SHP77 (cell line): ENCODE data around the gene CCHCR1.

ENCODE experiments used
- DNase-seq, 2 experiments: peaks; one replicate each; lab custom pipeline; 2025; lab: John Stamatoyannopoulos, UW

The CCHCR1 gene

GRCh38 chr6:31107052-31107451, 50.5 kb downstream of the CCHCR1 start:
- no peak for DNase-seq

GRCh38 chr6:31103136-31103535, 54.5 kb downstream of the CCHCR1 start:
- no peak for DNase-seq

GRCh38 chr6:31098449-31098938, 59.1 kb downstream of the CCHCR1 start:
- no peak for DNase-seq

- no peak for DNase-seq
These were observed 60.9 kb downstream of the CCHCR1 start for GRCh38 chr6:31096656-31097055.

- DNase-seq: no peak
These were observed 61.4 kb downstream of the CCHCR1 start for GRCh38 chr6:31096215-31096614.

- DNase-seq: no peak
These were observed 63.2 kb downstream of the CCHCR1 start for GRCh38 chr6:31094389-31094881.

GRCh38 chr6:31092769-31093505, 64.7 kb downstream of the CCHCR1 start:
- no peak for DNase-seq
